Peyer's patch (tissue), 4 donors: ENCODE results near the gene HOXD13. TPM values are rescaled to one million over a fixed set of nuclear protein-coding genes. Genes with fewer than 3 reads are reported as not detected.
A peak's percentile ranks its signal among the peaks of the same experiment; 100 is the strongest.

Experiments
- DNase-seq, 3 donors: peaks; one replicate each; pipeline ENCODE4 v3.0.0-alpha.2; 2017 to 2019
- H3K27ac ChIP-seq, 4 donors: fragments of 200-600 bp; sonication (generic); one replicate each; pipeline ENCODE4 v1.5.1; 2016 to 2019
- H3K27me3 ChIP-seq, 2 donors: fragments of 200-600 bp; sonication (generic); one replicate each; pipeline ENCODE4 v1.5.1; 2019
- H3K36me3 ChIP-seq, 3 donors: fragments of 200-600 bp; sonication (generic); one replicate each; pipeline ENCODE4 v1.5.1; 2016 to 2019
- H3K4me1 ChIP-seq, 4 donors: fragments of 200-600 bp; sonication (generic); one replicate each; pipeline ENCODE4 v1.5.1; 2016 to 2019
- H3K4me3 ChIP-seq, 4 donors: fragments of 200-600 bp; sonication (generic); 1 replicate in 3 of 4; 2 replicates in 1 of 4; pipeline ENCODE4 v1.5.1; 2016 to 2019; ENCODE audit warnings: mild to moderate bottlenecking in 1 of 4
- H3K9me3 ChIP-seq, 4 donors: fragments of 200-600 bp; sonication (generic); one replicate each; pipeline ENCODE4 v1.5.1; 2016 to 2019; ENCODE audit warnings: mild to moderate bottlenecking in 1 of 4
- CTCF ChIP-seq, 6 experiments: fragments of 450-650 bp in 4 of 6; fragments of 200-600 bp in 2 of 6; sonication (generic) in 1 of 6; IDR thresholded peaks; one replicate each; pipeline ENCODE4 v1.5.1; 2017 to 2019; ENCODE audit warnings: antibody characterized with exemption in 6 of 6, mild to moderate bottlenecking in 3 of 6, moderate library complexity in 1 of 6
- POLR2A ChIP-seq, 2 donors: fragments of 450-650 bp; IDR thresholded peaks; one replicate each; pipeline ENCODE4 v1.5.1; 2017; ENCODE audit warnings: antibody characterized with exemption in 2 of 2, mild to moderate bottlenecking in 2 of 2, moderate library complexity in 2 of 2
- total RNA-seq, 4 donors: library from RNA; depleted of rRNA; stranded (reverse); fragments of >200 nt; gene quantifications; one replicate each; pipeline ENCODE4 v1.1.0, GENCODE V29; 2016

HOXD13 gene
- total RNA-seq, 4 donors from 2014 or later: not detected

GRCh38 chr2:176085861-176086771 lies 6.4 kb upstream of the HOXD13 start:
- Histone ChIP-seq H3K4me1 (peaks cover 0 to 8% (median 3%) of the 10 kb centered on the region in 4 donors), H3K36me3 (no peaks in the 10 kb centered on the region), H3K4me3 (no peak overlapping the region), H3K27ac (no peak overlapping the region), H3K9me3 (peaks cover 0 to 23% (median 0%) of the 10 kb centered on the region in 4 donors), H3K27me3 (peaks cover 0 to 81% of the 10 kb centered on the region in 2 donors)
- no peak for TF ChIP-seq POLR2A (IDR thresholded peaks at IDR 0.05)
- peak in 2 of 6 experiments; percentile 15 to 37 for TF ChIP-seq CTCF (IDR thresholded peaks at IDR 0.05)
- peak in 2 of 3 donors; percentile 61 to 62 for DNase-seq

DNA sequence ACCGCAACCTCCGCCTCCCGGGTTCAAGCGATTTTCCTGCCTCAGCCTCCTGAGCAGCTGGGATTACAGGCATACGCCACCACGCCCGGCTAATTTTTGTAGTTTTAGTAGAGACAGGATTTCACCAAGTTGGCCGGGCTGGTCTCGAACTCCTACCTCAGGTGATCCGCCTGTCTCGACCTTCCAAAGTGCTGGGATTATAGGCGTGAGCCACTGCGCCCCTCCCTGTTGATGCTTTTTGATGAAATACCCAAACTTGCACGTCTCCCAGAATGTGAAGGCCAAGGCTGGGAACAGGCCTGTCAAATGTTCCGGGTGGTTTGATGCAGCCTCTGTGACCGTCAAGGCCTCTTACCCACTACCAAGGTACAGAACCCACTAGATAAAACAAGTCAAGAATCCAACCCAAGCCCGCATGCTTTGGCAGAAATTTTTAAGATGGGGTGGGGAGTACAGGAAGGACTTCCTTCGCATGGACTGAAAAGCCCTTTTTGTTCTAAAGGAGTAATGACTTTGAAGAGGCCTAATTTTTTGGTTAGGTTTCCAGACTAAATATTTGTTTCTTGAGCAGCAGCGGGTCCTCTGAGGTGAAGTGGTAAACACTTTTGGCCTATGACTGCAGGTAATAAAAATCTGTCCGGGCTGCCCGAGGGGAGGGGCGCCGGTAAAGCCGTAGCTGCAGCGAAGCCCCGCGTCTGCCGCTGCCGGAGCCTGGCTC lies 5.0 kb upstream of the HOXD13 start:
- H3K9me3 ChIP-seq: peaks cover 0 to 10% (median 0%) of the 10 kb centered on the region in 4 donors
- H3K4me3 ChIP-seq: peak overlapping the region in 2 of 4 donors; percentile 38 to 44
- no peak for TF ChIP-seq POLR2A (IDR thresholded peaks at IDR 0.05)
- no peak for TF ChIP-seq CTCF (IDR thresholded peaks at IDR 0.05)
- no peaks in the 10 kb centered on the region for H3K36me3 ChIP-seq
- H3K4me1 ChIP-seq: peaks cover 0 to 11% (median 5%) of the 10 kb centered on the region in 4 donors
- H3K27ac ChIP-seq: no peak overlapping the region
- no peak for DNase-seq
- H3K27me3 ChIP-seq: peaks cover 0 to 81% of the 10 kb centered on the region in 2 donors

GRCh38 chr2:176088048-176088936 lies 4.2 kb upstream of the HOXD13 start:
- TF ChIP-seq CTCF (IDR thresholded peaks at IDR 0.05) (peak in 4 of 6 experiments; percentile 51 to 64 (median 64)), POLR2A (IDR thresholded peaks at IDR 0.05) (no peak)
- Histone ChIP-seq H3K9me3 (peaks cover 0 to 2% (median 0%) of the 10 kb centered on the region in 4 donors), H3K4me3 (peak overlapping the region in 3 of 4 donors; percentile 12 to 44 (median 38)), H3K27me3 (peaks cover 0 to 81% of the 10 kb centered on the region in 2 donors), H3K36me3 (no peaks in the 10 kb centered on the region), H3K27ac (no peak overlapping the region), H3K4me1 (peaks cover 0 to 19% (median 6%) of the 10 kb centered on the region in 4 donors)
- DNase-seq: peak in 2 of 3 donors; percentile 68 to 77

DNA sequence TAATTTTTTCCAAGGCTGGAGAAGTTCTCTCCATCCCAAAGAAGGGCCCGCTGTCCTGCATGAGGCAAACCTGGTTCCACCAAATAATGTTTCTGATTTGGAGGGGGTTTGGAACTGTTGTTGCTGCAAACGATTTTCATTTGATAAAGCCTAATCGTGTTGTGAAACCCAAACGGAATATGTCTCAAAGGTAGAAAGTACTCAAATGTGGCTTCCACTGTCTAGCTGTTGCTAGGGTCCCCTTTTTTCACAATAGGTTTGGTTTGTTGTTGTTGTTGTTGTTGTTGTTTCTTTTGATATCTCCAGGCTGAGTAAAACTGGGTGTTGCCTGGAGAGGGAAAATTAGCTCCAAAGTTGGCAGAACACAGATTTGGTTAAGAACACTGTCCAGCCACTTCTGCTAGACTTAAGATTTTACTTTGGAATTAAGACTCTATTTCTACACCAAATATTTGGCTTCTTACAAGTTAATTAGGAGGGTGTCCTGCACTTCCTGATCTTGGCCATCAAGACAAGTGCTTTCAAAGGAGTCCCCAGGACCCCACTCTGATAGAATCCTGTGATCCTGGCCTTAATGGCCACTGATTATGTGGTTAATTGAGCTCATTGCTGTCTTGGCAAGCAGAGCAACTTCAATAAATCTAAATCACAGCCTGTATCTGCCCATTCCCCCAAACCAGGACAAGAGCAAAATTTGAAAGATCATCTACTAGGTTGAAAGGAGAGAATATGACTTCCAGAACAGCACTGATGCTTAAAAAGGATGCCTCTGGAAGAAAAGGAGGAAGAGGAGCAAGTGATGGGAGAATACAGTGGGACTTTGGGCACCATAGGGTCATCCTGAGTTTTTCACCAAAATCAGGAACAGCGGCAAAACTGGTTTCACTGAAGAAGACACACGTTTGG lies 3.3 kb upstream of the HOXD13 start:
- Histone ChIP-seq H3K4me1 (peaks cover 0 to 22% (median 6%) of the 10 kb centered on the region in 4 donors), H3K27ac (no peak overlapping the region), H3K9me3 (no peaks in the 10 kb centered on the region), H3K4me3 (no peak overlapping the region), H3K36me3 (no peaks in the 10 kb centered on the region), H3K27me3 (peaks cover 0 to 81% of the 10 kb centered on the region in 2 donors)
- no peak for DNase-seq
- TF ChIP-seq CTCF (IDR thresholded peaks at IDR 0.05) (no peak), POLR2A (IDR thresholded peaks at IDR 0.05) (no peak)
